Upper lobe of left lung (tissue), 4 donors: Measurements from ENCODE around the gene DGCR8.

Experiments
- EP300 ChIP-seq, 4 donors: sonication (generic); formaldehyde crosslinking; IDR thresholded peaks; one replicate each; pipeline ENCODE4 v1.5.1; 2017; ENCODE audit warnings: antibody characterized with exemption in 4 of 4, control low read depth in 2 of 4
- TF ChIP-seq, protein P1 (sequence below), 6 experiments: fragments of 450-650 bp in 4 of 6; fragments of 200-600 bp in 2 of 6; sonication (generic) in 2 of 6; IDR thresholded peaks; one replicate each; pipeline ENCODE4 v1.5.1; 2016 to 2019; ENCODE audit warnings: antibody characterized with exemption in 6 of 6

GRCh38 chr22:20106205-20106848 lies 26.3 kb downstream of the DGCR8 start:
- no peak for TF ChIP-seq EP300 (IDR thresholded peaks at IDR 0.05)
- TF ChIP-seq, protein P1, sequence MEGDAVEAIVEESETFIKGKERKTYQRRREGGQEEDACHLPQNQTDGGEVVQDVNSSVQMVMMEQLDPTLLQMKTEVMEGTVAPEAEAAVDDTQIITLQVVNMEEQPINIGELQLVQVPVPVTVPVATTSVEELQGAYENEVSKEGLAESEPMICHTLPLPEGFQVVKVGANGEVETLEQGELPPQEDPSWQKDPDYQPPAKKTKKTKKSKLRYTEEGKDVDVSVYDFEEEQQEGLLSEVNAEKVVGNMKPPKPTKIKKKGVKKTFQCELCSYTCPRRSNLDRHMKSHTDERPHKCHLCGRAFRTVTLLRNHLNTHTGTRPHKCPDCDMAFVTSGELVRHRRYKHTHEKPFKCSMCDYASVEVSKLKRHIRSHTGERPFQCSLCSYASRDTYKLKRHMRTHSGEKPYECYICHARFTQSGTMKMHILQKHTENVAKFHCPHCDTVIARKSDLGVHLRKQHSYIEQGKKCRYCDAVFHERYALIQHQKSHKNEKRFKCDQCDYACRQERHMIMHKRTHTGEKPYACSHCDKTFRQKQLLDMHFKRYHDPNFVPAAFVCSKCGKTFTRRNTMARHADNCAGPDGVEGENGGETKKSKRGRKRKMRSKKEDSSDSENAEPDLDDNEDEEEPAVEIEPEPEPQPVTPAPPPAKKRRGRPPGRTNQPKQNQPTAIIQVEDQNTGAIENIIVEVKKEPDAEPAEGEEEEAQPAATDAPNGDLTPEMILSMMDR (IDR thresholded peaks at IDR 0.05): no peak
